Activated naive CD8-positive, alpha-beta T cell treated with anti-CD3 and anti-CD28 coated beads, Interleukin-2, amount 10 ng/mL, durations not matched to agents 7 days and 5 days (primary cell): Measurements from ENCODE around the gene MDH2. TPM values are rescaled to one million over a fixed set of nuclear protein-coding genes. Genes with fewer than 3 reads are reported as not detected.
"Not testable (repeated sequence)": the region's sequence is repeated elsewhere in the genome, so short reads cannot be mapped to it uniquely, and the experiment has no call there.

ENCODE experiments used
- ATAC-seq: fragments of 150-1000 bp; cut with Tn5 transposase; one replicate; pipeline ENCODE4 v1.10.0; 2021; ENCODE audit warnings: low read depth, moderate library complexity
- POLR2A ChIA-PET: fragments of 350-600 bp; sonication (Branson Sonifier 250); formaldehyde crosslinking; loops from one replicate; lab custom pipeline; 2021; ENCODE audit warnings: antibody characterized with exemption; lab: Charles Lee
- DNase-seq: peaks from one replicate; pipeline ENCODE4 v3.0.0; 2021
- H3K27ac Mint-ChIP-seq: one replicate; pipeline ENCODE4 v1.8.0; 2022; ENCODE audit warnings: mild to moderate bottlenecking, mixed read lengths
- H3K27me3 Mint-ChIP-seq: one replicate; pipeline ENCODE4 v1.8.0; 2022; ENCODE audit warnings: mild to moderate bottlenecking, moderate library complexity, mixed read lengths
- H3K36me3 Mint-ChIP-seq: one replicate; pipeline ENCODE4 v1.8.0; 2021; ENCODE audit warnings: mild to moderate bottlenecking, mixed read lengths
- H3K4me1 Mint-ChIP-seq: one replicate; pipeline ENCODE4 v1.8.0; 2021; ENCODE audit warnings: mixed read lengths
- H3K4me3 Mint-ChIP-seq: one replicate; pipeline ENCODE4 v1.8.0; 2022; ENCODE audit warnings: mild to moderate bottlenecking, moderate library complexity, mixed read lengths
- H3K9me3 Mint-ChIP-seq: one replicate; pipeline ENCODE4 v1.8.0; 2021; ENCODE audit warnings: mixed read lengths
- total RNA-seq, 2 experiments: library from RNA; stranded (reverse); gene quantifications; one replicate each; pipeline ENCODE4 v1.2.3, GENCODE V29; 2021

MDH2 gene, protein sequence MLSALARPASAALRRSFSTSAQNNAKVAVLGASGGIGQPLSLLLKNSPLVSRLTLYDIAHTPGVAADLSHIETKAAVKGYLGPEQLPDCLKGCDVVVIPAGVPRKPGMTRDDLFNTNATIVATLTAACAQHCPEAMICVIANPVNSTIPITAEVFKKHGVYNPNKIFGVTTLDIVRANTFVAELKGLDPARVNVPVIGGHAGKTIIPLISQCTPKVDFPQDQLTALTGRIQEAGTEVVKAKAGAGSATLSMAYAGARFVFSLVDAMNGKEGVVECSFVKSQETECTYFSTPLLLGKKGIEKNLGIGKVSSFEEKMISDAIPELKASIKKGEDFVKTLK
- total RNA-seq: 100 to 1,000 TPM; 132 to 137 TPM

- Mint-ChIP-seq H3K36me3 (peaks cover 24% of the 10 kb centered on the region), H3K4me1 (peaks cover 33% of the 10 kb centered on the region), H3K27ac (peak within 1 kb of the TSS; percentile 97), H3K9me3 (no peaks in the 10 kb centered on the region), H3K4me3 (peak within 1 kb of the TSS; percentile 93), H3K27me3 (no peaks in the 10 kb centered on the region)
- DNase-seq (peak; percentile 92), ATAC-seq (peak; percentile 90)
- POLR2A ChIA-PET: interaction anchor here (0.6 to 1.9 kb wide), 9 partner anchors 8 to 270 kb away, joined by 3 to 9 read pairs (median 4); no protein-coding TSS in a partner anchor
Observed at GRCh38 chr7:76047811-76048667, at the start of gene MDH2, which contains the start of gene STYXL1. MDH2 (plus strand) TSS chr7:76048106; CDS start chr7:76048161, 55 bp downstream. STYXL1 (minus strand) TSS chr7:76048000; CDS start chr7:76030523, 17,477 bp downstream.

- no peak overlapping the region for H3K4me3 Mint-ChIP-seq
- no peak for DNase-seq
- H3K27ac Mint-ChIP-seq: no peak overlapping the region
- peaks cover 13% of the 10 kb centered on the region for H3K4me1 Mint-ChIP-seq
- peaks cover 41% of the 10 kb centered on the region for H3K36me3 Mint-ChIP-seq
- POLR2A ChIA-PET: no interaction called here
- ATAC-seq: no peak
- H3K27me3 Mint-ChIP-seq: no peaks in the 10 kb centered on the region
- H3K9me3 Mint-ChIP-seq: no peaks in the 10 kb centered on the region
Observed at GRCh38 chr7:76000566-76000965, 47.3 kb upstream of the MDH2 start.

DNA sequence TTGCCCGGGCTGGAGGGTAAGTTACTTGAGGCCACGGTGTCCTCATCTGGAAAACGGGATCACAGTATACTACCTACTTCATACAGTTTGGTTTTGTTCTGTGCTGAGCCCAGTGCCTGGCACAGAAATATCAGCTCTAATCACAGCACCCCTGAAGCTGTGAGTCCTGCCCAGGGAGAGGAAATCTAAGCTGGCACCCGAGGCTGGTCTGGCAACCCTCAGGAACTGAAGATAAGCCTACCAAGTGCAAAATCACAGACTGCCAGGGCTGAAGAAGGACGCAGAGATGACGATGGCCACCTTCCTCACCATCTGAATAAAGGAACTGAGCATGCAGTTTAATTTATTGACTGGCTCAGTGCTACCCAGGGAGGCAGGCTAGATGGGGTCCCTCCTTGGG, 45.8 kb upstream of the MDH2 start:
- Mint-ChIP-seq H3K9me3 (no peaks in the 10 kb centered on the region), H3K4me3 (no peak overlapping the region), H3K27me3 (no peaks in the 10 kb centered on the region), H3K4me1 (peaks cover 7% of the 10 kb centered on the region), H3K36me3 (peaks cover 31% of the 10 kb centered on the region), H3K27ac (no peak overlapping the region)
- DNase-seq (no peak), ATAC-seq (no peak)
- POLR2A ChIA-PET: no interaction called here

DNA sequence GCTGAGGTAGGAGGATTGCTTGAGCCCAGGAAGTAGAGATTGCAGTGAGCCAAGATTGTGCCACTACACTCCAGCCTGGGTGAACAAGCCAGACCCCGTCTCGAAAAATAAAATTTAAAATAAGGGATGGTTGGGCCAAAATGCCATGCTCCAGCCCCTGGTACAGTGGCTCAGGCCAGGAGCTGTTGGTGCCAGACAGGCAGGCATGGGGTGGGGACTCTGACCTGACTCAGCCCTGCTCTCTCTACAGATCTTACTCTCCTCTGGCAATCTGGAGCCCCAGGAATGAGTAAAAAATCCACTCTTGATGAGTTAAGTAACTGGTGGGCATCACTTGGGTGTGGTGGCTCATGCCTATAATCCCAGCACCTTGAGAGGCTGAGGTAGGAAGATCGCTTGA, 45.1 kb upstream of the MDH2 start:
- POLR2A ChIA-PET: no interaction called here
- no peaks in the 10 kb centered on the region for H3K9me3 Mint-ChIP-seq
- H3K36me3 Mint-ChIP-seq: peaks cover 26% of the 10 kb centered on the region
- H3K27me3 Mint-ChIP-seq: no peaks in the 10 kb centered on the region
- no peak for DNase-seq
- no peak for ATAC-seq
- peaks cover 1% of the 10 kb centered on the region for H3K4me1 Mint-ChIP-seq
- H3K4me3 Mint-ChIP-seq: no peak overlapping the region
- no peak overlapping the region for H3K27ac Mint-ChIP-seq

GRCh38 chr7:76003351-76003750, 44.6 kb upstream of the MDH2 start:
- no peak overlapping the region for H3K4me3 Mint-ChIP-seq
- POLR2A ChIA-PET: no interaction called here
- H3K27ac Mint-ChIP-seq: no peak overlapping the region

GRCh38 chr7:76005004-76005403, 42.9 kb upstream of the MDH2 start:
- H3K27ac Mint-ChIP-seq, DNase-seq, H3K9me3 Mint-ChIP-seq, ATAC-seq, H3K4me3 Mint-ChIP-seq, POLR2A ChIA-PET, H3K27me3 Mint-ChIP-seq: not testable (repeated sequence)
- Mint-ChIP-seq H3K4me1 (peaks cover 19% of the 10 kb centered on the region), H3K36me3 (peaks cover 23% of the 10 kb centered on the region)

More at GRCh38 chr7:76003351-76003750, 44.6 kb upstream of the MDH2 start:
- ATAC-seq: no peak
- Mint-ChIP-seq H3K9me3 (no peaks in the 10 kb centered on the region), H3K36me3 (peaks cover 28% of the 10 kb centered on the region), H3K4me1 (peaks cover 4% of the 10 kb centered on the region), H3K27me3 (no peaks in the 10 kb centered on the region)
- DNase-seq: no peak

GRCh38 chr7:76008156-76008687, 39.7 kb upstream of the MDH2 start:
- Mint-ChIP-seq H3K4me3 (peak overlapping the region; percentile 80), H3K4me1 (peaks cover 21% of the 10 kb centered on the region), H3K27me3 (peaks cover 2% of the 10 kb centered on the region), H3K27ac (peak overlapping the region; percentile 35), H3K9me3 (no peaks in the 10 kb centered on the region), H3K36me3 (peaks cover 23% of the 10 kb centered on the region)
- DNase-seq (no peak), ATAC-seq (peak; percentile 73)
- POLR2A ChIA-PET: interaction anchor here (0.6 to 1.7 kb wide), 5 partner anchors 39 to 1340 kb away, joined by 3 to 7 read pairs (median 4); partner anchors contain the start of genes MDH2 and STYXL1

- Mint-ChIP-seq H3K27ac (peak overlapping the region; percentile 59), H3K36me3 (peaks cover 17% of the 10 kb centered on the region), H3K4me3 (peak overlapping the region; percentile 80), H3K4me1 (peaks cover 21% of the 10 kb centered on the region), H3K27me3 (peaks cover 2% of the 10 kb centered on the region), H3K9me3 (no peaks in the 10 kb centered on the region)
- DNase-seq (no peak), ATAC-seq (no peak)
- POLR2A ChIA-PET: interaction anchor here (1.5 kb wide), 2 partner anchors 94 to 96 kb away, joined by 4 to 5 read pairs; no protein-coding TSS in a partner anchor
Observed at GRCh38 chr7:76009672-76010600, 38.0 kb upstream of the MDH2 start.

- H3K36me3 Mint-ChIP-seq: peaks cover 24% of the 10 kb centered on the region
- ATAC-seq (no peak), DNase-seq (no peak)
- no peak overlapping the region for H3K27ac Mint-ChIP-seq
- H3K4me3 Mint-ChIP-seq: no peak overlapping the region
- H3K27me3 Mint-ChIP-seq: peaks cover 2% of the 10 kb centered on the region
- POLR2A ChIA-PET: no interaction called here
- H3K9me3 Mint-ChIP-seq: no peaks in the 10 kb centered on the region
- H3K4me1 Mint-ChIP-seq: peaks cover 21% of the 10 kb centered on the region
Observed at GRCh38 chr7:76011442-76011861, 36.5 kb upstream of the MDH2 start.

DNA sequence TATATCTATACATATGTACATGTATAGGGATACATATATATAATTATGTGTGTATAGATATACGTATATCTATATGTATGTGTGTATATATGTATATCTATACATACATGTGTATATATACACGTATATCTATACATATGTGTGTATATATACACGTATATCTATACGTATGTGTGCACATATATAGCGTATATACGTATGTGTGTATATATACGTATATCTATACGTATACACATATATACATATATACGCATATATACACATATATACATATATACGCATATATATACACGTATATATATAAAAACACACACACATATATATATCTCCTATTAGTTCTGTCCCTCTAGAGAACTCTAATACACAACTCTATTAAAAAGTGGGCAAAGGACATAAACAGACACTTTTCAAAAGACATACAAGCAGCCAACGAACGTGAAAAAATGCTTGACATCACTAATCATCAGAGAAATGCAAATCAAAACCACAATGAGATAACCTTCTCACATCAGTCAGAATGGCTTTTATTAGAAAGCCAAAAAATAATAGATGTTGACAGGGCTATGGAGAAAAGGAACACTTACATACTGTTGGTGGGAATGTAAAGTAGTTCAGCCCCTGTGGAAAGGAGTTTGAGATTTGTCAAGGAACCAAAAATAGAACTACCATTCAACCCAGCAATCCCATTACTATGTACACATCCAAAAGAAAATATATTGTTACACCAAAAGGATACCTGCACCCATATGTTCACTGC, 31.5 kb upstream of the MDH2 start:
- Mint-ChIP-seq H3K27ac (no peak overlapping the region), H3K27me3 (no peaks in the 10 kb centered on the region), H3K36me3 (peaks cover 35% of the 10 kb centered on the region), H3K4me3 (no peak overlapping the region), H3K9me3 (no peaks in the 10 kb centered on the region), H3K4me1 (peaks cover 14% of the 10 kb centered on the region)
- POLR2A ChIA-PET: no interaction called here
- DNase-seq: no peak
- ATAC-seq: no peak

- DNase-seq, H3K27ac Mint-ChIP-seq, ATAC-seq, H3K9me3 Mint-ChIP-seq, H3K27me3 Mint-ChIP-seq, H3K4me3 Mint-ChIP-seq, POLR2A ChIA-PET: not testable (repeated sequence)
- peaks cover 31% of the 10 kb centered on the region for H3K36me3 Mint-ChIP-seq
- H3K4me1 Mint-ChIP-seq: peaks cover 14% of the 10 kb centered on the region
Observed at GRCh38 chr7:76018520-76018919, 29.4 kb upstream of the MDH2 start.
